Transverse colon (tissue), 4 donors: ENCODE measurements around the gene EPHB6. TPM values are rescaled to one million over a fixed set of nuclear protein-coding genes. Genes with fewer than 3 reads are reported as not detected.

Experiments
- DNase-seq: peaks from one replicate; pipeline ENCODE4 v3.0.0-alpha.2; 2019
- H3K27ac ChIP-seq, 4 donors: fragments of 200-600 bp; sonication (generic); 2 replicates each; pipeline ENCODE4 v1.5.1; 2016 to 2018; ENCODE audit warnings: inconsistent platforms in 4 of 4
- H3K27me3 ChIP-seq: fragments of 200-600 bp; sonication (generic); 2 replicates; pipeline ENCODE4 v1.5.1; 2017; ENCODE audit warnings: inconsistent platforms
- H3K36me3 ChIP-seq, 4 donors: fragments of 200-600 bp; sonication (generic); 2 replicates each; pipeline ENCODE4 v1.5.1; 2017 to 2019; ENCODE audit warnings: inconsistent platforms in 4 of 4
- H3K4me1 ChIP-seq, 4 donors: fragments of 200-600 bp; sonication (generic); 2 replicates each; pipeline ENCODE4 v1.5.1; 2017 to 2020; ENCODE audit warnings: inconsistent platforms in 4 of 4
- H3K4me3 ChIP-seq, 4 donors: fragments of 200-600 bp; sonication (generic); 1 replicate in 1 of 4; 2 replicates in 3 of 4; pipeline versions ENCODE4 v1.5.1 to v1.6.1; 2017 to 2019; ENCODE audit warnings: inconsistent platforms in 4 of 4
- H3K9me3 ChIP-seq, 2 donors: fragments of 200-600 bp; sonication (generic); 2 replicates each; pipeline ENCODE4 v1.5.1; 2017 to 2019; ENCODE audit warnings: inconsistent platforms in 2 of 2
- EP300 ChIP-seq: sonication (generic); formaldehyde crosslinking; IDR thresholded peaks from one replicate; pipeline ENCODE4 v1.6.1; 2017; ENCODE audit warnings: antibody characterized with exemption, low read depth
- POLR2A ChIP-seq: fragments of 450-650 bp; IDR thresholded peaks from one replicate; pipeline ENCODE4 v1.6.1; 2016; ENCODE audit warnings: antibody characterized with exemption, mild to moderate bottlenecking, moderate library complexity
- POLR2AphosphoS5 ChIP-seq, 3 donors: sonication (generic); formaldehyde crosslinking; IDR thresholded peaks; one replicate each; pipeline ENCODE4 v1.6.1; 2016; ENCODE audit warnings: antibody characterized with exemption in 3 of 3
- WGBS, 2 donors: methylation state at CpG; one replicate each; pipeline ENCODE4 v1.1.5; 2018; ENCODE audit warnings: low coverage in 1 of 2; 5-methylcytosine and 5-hydroxymethylcytosine counted together
- in situ Hi-C, 4 donors: fragments of 200-750 bp; cut with MboI; loops; one replicate each; pipeline versions ENCODE4 v1.15.0 to v1.15.1; 2017; ENCODE audit warnings: low sequenced_read_pairs in 3 of 4, low pct_ligation_motif_present in 1 of 4, low pct_unique_long_range_greater_than_20kb in 1 of 4
- intact Hi-C: fragments of 100-400 bp; cut with DNase I; formaldehyde crosslinking; loops from one replicate; pipeline ENCODE4 v1.15.1; 2023; ENCODE audit warnings: low total_unique reads
- total RNA-seq, 4 donors: library from RNA; depleted of rRNA; stranded (reverse); fragments of >200 nt; gene quantifications; one replicate each; pipeline ENCODE4 v1.1.0, GENCODE V29; 2016
- TF ChIP-seq, protein P1 (sequence below), 5 experiments: fragments of 200-600 bp in 3 of 5; fragments of 450-650 bp in 2 of 5; sonication (generic) in 3 of 5; IDR thresholded peaks; 1 replicate in 2 of 5; 2 replicates in 3 of 5; pipeline ENCODE4 v1.5.1; 2016 to 2017; ENCODE audit warnings: antibody characterized with exemption in 5 of 5, inconsistent platforms in 3 of 5, mild to moderate bottlenecking in 2 of 5, moderate library complexity in 1 of 5

The EPHB6 gene
- total RNA-seq, 4 donors from 2014 or later = 2.9 to 10.2 (median 4.5) TPM

DNA sequence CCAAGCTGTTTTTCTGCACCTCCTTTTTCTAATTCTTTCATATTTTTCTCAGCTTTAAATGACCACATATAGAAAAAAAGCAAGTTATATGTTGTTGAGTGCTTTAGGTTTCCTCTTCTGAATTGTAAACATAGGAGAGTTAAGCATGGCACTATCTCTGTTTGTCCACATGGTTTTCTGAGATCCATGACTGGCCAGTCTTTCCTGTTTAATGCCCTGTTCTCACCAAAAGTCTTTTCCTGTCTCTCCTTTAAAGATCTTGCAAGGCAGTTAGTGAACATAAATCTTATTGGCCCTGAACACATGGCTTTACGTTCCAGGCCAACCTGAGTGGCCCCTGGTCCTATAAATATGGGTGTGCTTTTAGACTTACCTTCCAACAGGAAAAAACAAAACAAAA lies 59.2 kb downstream of the EPHB6 start:
- Histone ChIP-seq H3K4me3 (no peak overlapping the region), H3K9me3 (no peaks in the 10 kb centered on the region), H3K27ac (no peak overlapping the region), H3K4me1 (no peaks in the 10 kb centered on the region), H3K27me3 (peaks cover 6% of the 10 kb centered on the region), H3K36me3 (no peaks in the 10 kb centered on the region)
- in situ Hi-C loops (no loop called here), intact Hi-C loops (no loop called here)
- no peak for TF ChIP-seq EP300
- TF ChIP-seq, protein P1, sequence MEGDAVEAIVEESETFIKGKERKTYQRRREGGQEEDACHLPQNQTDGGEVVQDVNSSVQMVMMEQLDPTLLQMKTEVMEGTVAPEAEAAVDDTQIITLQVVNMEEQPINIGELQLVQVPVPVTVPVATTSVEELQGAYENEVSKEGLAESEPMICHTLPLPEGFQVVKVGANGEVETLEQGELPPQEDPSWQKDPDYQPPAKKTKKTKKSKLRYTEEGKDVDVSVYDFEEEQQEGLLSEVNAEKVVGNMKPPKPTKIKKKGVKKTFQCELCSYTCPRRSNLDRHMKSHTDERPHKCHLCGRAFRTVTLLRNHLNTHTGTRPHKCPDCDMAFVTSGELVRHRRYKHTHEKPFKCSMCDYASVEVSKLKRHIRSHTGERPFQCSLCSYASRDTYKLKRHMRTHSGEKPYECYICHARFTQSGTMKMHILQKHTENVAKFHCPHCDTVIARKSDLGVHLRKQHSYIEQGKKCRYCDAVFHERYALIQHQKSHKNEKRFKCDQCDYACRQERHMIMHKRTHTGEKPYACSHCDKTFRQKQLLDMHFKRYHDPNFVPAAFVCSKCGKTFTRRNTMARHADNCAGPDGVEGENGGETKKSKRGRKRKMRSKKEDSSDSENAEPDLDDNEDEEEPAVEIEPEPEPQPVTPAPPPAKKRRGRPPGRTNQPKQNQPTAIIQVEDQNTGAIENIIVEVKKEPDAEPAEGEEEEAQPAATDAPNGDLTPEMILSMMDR (IDR thresholded peaks at IDR 0.05) = no peak
- no peak for TF ChIP-seq POLR2AphosphoS5 (IDR thresholded peaks at IDR 0.05)
- TF ChIP-seq POLR2A = no peak
- WGBS, 2 donors = 24 to 29% methylated on average over 1 of the region's 1 CpG
- no peak for DNase-seq

DNA sequence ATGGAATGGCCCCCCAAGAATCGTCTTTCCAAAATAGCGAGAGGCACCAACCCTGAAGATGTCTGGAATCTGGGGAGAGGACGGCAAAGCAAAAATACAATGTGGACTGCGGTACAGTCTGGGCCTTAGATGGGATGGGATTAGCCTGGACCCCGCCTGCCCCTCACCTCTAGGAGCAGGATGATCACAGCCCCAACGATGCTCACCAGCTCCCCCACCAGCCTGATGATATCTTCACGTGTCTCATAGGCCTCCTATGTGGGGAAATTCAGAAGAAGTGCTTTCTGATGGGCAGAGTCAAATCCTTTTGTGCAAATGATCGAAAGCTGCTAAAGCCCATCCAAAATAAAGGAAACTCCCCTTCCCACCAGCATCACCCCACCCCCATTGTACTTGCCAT lies 60.4 kb downstream of the EPHB6 start:
- in situ Hi-C loops = no loop called here

DNA sequence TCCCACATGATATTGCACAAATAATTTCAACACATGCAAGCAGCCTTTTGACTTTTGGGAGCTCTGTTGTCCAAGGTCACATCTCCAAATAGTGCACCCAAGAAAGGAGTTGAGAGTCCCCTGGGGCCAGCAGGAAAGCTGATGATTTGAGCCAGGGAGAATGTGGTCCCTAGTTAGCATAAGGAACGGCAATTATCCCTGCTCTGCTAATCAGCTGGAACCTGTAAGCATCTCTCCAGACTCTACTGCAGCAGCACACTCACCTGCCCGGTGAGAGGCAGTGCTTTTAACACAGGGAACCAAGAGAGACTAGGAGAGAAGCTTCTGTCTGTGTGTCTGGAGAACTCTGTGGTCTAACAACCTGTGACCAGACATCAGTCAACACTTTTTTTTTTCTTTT lies 61.6 kb downstream of the EPHB6 start:
- H3K9me3 ChIP-seq = no peaks in the 10 kb centered on the region
- H3K4me3 ChIP-seq = no peak overlapping the region
- TF ChIP-seq POLR2A (no peak), POLR2AphosphoS5 (IDR thresholded peaks at IDR 0.05) (no peak), EP300 (no peak)
- WGBS, 2 donors = 41 to 56% methylated on average over 1 to 2 of the region's 2 CpGs
- DNase-seq = no peak
- peaks cover 6% of the 10 kb centered on the region for H3K27me3 ChIP-seq
- H3K27ac ChIP-seq = no peak overlapping the region
- in situ Hi-C loops (no loop called here), intact Hi-C loops (no loop called here)
- H3K4me1 ChIP-seq = no peaks in the 10 kb centered on the region
- no peaks in the 10 kb centered on the region for H3K36me3 ChIP-seq

More for the DNA sequence above, 60.4 kb downstream of the EPHB6 start:
- 84 to 100% methylated on average over 3 to 8 of the region's 8 CpGs for WGBS, 2 donors
- no peak overlapping the region for H3K27ac ChIP-seq
- no peak overlapping the region for H3K4me3 ChIP-seq
- H3K9me3 ChIP-seq = no peaks in the 10 kb centered on the region
- intact Hi-C loops = no loop called here
- peaks cover 6% of the 10 kb centered on the region for H3K27me3 ChIP-seq
- no peak for DNase-seq
- H3K4me1 ChIP-seq = no peaks in the 10 kb centered on the region
- H3K36me3 ChIP-seq = no peaks in the 10 kb centered on the region
- TF ChIP-seq EP300 = no peak
- TF ChIP-seq, protein P1 (IDR thresholded peaks at IDR 0.05) = no peak
- no peak for TF ChIP-seq POLR2A
- TF ChIP-seq POLR2AphosphoS5 (IDR thresholded peaks at IDR 0.05) = no peak

DNA sequence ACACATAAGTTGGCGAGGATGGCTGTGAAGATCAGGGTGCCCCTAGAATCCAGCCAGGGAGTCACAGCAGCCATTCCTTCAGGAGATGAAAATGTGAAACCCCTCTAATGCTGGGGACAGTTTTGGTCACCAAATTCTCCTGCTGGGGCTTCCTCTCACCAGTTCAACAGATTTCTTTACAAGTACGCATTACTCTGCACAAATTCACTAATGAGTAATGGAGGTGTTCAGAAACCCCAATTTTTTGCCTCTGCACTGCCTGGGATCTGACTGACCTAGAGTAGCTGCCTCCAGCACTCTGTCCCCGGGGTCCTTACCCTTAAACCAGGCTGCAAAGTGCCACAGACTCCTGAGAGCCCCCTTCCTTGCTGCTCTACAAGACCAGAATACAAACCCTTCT lies 62.6 kb downstream of the EPHB6 start:
- Histone ChIP-seq H3K27me3 (peaks cover 6% of the 10 kb centered on the region), H3K4me3 (no peak overlapping the region), H3K27ac (no peak overlapping the region), H3K9me3 (no peaks in the 10 kb centered on the region), H3K4me1 (no peaks in the 10 kb centered on the region), H3K36me3 (no peaks in the 10 kb centered on the region)
- no peak for TF ChIP-seq POLR2AphosphoS5 (IDR thresholded peaks at IDR 0.05)
- TF ChIP-seq, protein P1 (IDR thresholded peaks at IDR 0.05) = no peak
- no peak for TF ChIP-seq EP300
- no peak for TF ChIP-seq POLR2A
- WGBS, 2 donors = 76 to 80% methylated on average over 3 of the region's 3 CpGs
- no peak for DNase-seq
- intact Hi-C loops (no loop called here), in situ Hi-C loops (no loop called here)

DNA sequence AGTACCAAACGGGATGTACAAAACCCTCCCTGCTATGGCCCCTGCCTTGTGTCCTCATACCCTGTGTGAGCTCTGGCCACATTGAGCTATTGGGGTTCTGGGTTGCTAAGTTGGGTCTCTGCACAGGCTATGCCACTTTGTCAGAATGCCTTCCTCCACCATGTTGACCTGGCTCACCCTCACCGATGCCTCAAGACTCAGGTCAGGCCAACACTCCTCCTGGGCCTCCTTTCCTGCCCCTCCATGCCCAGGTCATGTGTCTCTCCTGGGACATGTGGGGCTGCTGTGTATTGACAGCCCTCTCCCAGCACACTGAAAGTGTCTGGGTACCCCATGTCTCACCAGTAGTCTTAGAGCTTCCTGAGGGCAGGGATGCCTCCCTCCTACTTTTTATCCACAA lies 64.0 kb downstream of the EPHB6 start:
- DNase-seq = no peak
- in situ Hi-C loops = no loop called here
- H3K36me3 ChIP-seq = no peaks in the 10 kb centered on the region
- intact Hi-C loops = no loop called here
- no peaks in the 10 kb centered on the region for H3K4me1 ChIP-seq
- H3K4me3 ChIP-seq = no peak overlapping the region
- 73% methylated on average over 2 of the region's 2 CpGs; no CpG with 5 or more reads in 1 of the 2 donors for WGBS, 2 donors
- peaks cover 6% of the 10 kb centered on the region for H3K27me3 ChIP-seq
- no peak overlapping the region for H3K27ac ChIP-seq
- no peaks in the 10 kb centered on the region for H3K9me3 ChIP-seq
- TF ChIP-seq POLR2AphosphoS5 (IDR thresholded peaks at IDR 0.05) (no peak), EP300 (no peak), POLR2A (no peak)
- TF ChIP-seq, protein P1 (IDR thresholded peaks at IDR 0.05) = no peak
